AG08396 (cell line): ENCODE results near the gene UBE3C.
"Not testable (repeated sequence)": the region's sequence is repeated elsewhere in the genome, so short reads cannot be mapped to it uniquely, and the experiment has no call there.

Source experiments
- DNase-seq: peaks from one replicate; pipeline ENCODE4 v3.0.0; 2012; ENCODE audit warnings: low spot score, mixed read lengths

The UBE3C gene

GRCh38 chr7:157235357-157236333 lies 96.9 kb downstream of the UBE3C start:
- peak; percentile 31 for DNase-seq

- DNase-seq: no peak
These were observed 99.4 kb downstream of the UBE3C start for GRCh38 chr7:157238087-157238486.

GRCh38 chr7:157239571-157240270 lies 101.0 kb downstream of the UBE3C start:
- no peak for DNase-seq

GRCh38 chr7:157241631-157242030 lies 102.9 kb downstream of the UBE3C start:
- DNase-seq: no peak

- DNase-seq: no peak
These were observed 106.0 kb downstream of the UBE3C start for GRCh38 chr7:157244516-157245294.

GRCh38 chr7:157246052-157246451 lies 107.3 kb downstream of the UBE3C start:
- DNase-seq: no peak

GRCh38 chr7:157248659-157249058 lies 109.9 kb downstream of the UBE3C start:
- no peak for DNase-seq

GRCh38 chr7:157250605-157251228 lies 112.0 kb downstream of the UBE3C start:
- DNase-seq: peak; percentile 65

- not testable (repeated sequence) for DNase-seq
These were observed 113.1 kb downstream of the UBE3C start for GRCh38 chr7:157251817-157252216.

- no peak for DNase-seq
These were observed 115.1 kb downstream of the UBE3C start for GRCh38 chr7:157253850-157254249.

GRCh38 chr7:157254781-157255180 lies 116.1 kb downstream of the UBE3C start:
- not testable (repeated sequence) for DNase-seq

- DNase-seq: no peak
These were observed 116.5 kb downstream of the UBE3C start for GRCh38 chr7:157255201-157255606.

GRCh38 chr7:157263156-157263555 lies 124.4 kb downstream of the UBE3C start:
- no peak for DNase-seq

- DNase-seq: no peak
These were observed 126.3 kb downstream of the UBE3C start for GRCh38 chr7:157265051-157265450.

GRCh38 chr7:157266272-157266671 lies 127.5 kb downstream of the UBE3C start:
- DNase-seq: no peak

- no peak for DNase-seq
These were observed 128.8 kb downstream of the UBE3C start for GRCh38 chr7:157267516-157267915.

GRCh38 chr7:157267956-157268355 lies 129.2 kb downstream of the UBE3C start:
- DNase-seq: no peak

- no peak for DNase-seq
These were observed 129.8 kb downstream of the UBE3C start for GRCh38 chr7:157268540-157268939.

- DNase-seq: no peak
These were observed 130.8 kb downstream of the UBE3C start for GRCh38 chr7:157269341-157270059.

- DNase-seq: no peak
These were observed 131.3 kb downstream of the UBE3C start for GRCh38 chr7:157270060-157270444.

GRCh38 chr7:157271315-157271990 lies 132.7 kb downstream of the UBE3C start:
- no peak for DNase-seq
